Ascending aorta (tissue), 2 donors: ENCODE measurements around the gene ATP2A1. TPM values are rescaled to one million over a fixed set of nuclear protein-coding genes. Genes with fewer than 3 reads are reported as not detected.
"Not testable (repeated sequence)": the region's sequence is repeated elsewhere in the genome, so short reads cannot be mapped to it uniquely, and the experiment has no call there.

Experiments
- DNase-seq, 2 donors: peaks; one replicate each; pipeline ENCODE4 v3.0.0-alpha.2; 2019; ENCODE audit warnings: low spot score in 2 of 2
- H3K27ac ChIP-seq, 2 donors: fragments of 200-600 bp; sonication (generic); one replicate each; pipeline ENCODE4 v1.5.1; 2016 to 2017; ENCODE audit warnings: mild to moderate bottlenecking in 1 of 2
- H3K27me3 ChIP-seq: fragments of 200-600 bp; sonication (generic); one replicate; pipeline ENCODE4 v1.5.1; 2017
- H3K36me3 ChIP-seq, 2 donors: fragments of 200-600 bp; sonication (generic); one replicate each; pipeline ENCODE4 v1.5.1; 2016
- H3K4me1 ChIP-seq, 2 donors: fragments of 200-600 bp; sonication (generic); one replicate each; pipeline ENCODE4 v1.5.1; 2016 to 2017; ENCODE audit warnings: mild to moderate bottlenecking in 1 of 2
- H3K4me3 ChIP-seq, 2 donors: fragments of 200-600 bp; sonication (generic); one replicate each; pipeline ENCODE4 v1.5.1; 2016 to 2017; ENCODE audit warnings: mild to moderate bottlenecking in 1 of 2
- H3K9me3 ChIP-seq, 2 donors: fragments of 200-600 bp; sonication (generic); one replicate each; pipeline ENCODE4 v1.5.1; 2016
- intact Hi-C: fragments of 100-400 bp; cut with DNase I; formaldehyde crosslinking; loops from one replicate; pipeline ENCODE4 v1.15.1; 2023
- total RNA-seq: library from RNA; depleted of rRNA; stranded (reverse); fragments of >200 nt; gene quantifications from one replicate; pipeline ENCODE4 v1.1.0, GENCODE V29; 2016
- TF ChIP-seq, protein P1 (sequence below), 3 experiments: fragments of 200-600 bp in 2 of 3; fragments of 450-650 bp in 1 of 3; sonication (generic) in 2 of 3; IDR thresholded peaks; one replicate each; pipeline ENCODE4 v1.5.1; 2016 to 2019; ENCODE audit warnings: antibody characterized with exemption in 3 of 3, mild to moderate bottlenecking in 1 of 3, moderate library complexity in 1 of 3

ATP2A1 gene
- total RNA-seq, 1 donor from 2014 or later: not detected

DNA sequence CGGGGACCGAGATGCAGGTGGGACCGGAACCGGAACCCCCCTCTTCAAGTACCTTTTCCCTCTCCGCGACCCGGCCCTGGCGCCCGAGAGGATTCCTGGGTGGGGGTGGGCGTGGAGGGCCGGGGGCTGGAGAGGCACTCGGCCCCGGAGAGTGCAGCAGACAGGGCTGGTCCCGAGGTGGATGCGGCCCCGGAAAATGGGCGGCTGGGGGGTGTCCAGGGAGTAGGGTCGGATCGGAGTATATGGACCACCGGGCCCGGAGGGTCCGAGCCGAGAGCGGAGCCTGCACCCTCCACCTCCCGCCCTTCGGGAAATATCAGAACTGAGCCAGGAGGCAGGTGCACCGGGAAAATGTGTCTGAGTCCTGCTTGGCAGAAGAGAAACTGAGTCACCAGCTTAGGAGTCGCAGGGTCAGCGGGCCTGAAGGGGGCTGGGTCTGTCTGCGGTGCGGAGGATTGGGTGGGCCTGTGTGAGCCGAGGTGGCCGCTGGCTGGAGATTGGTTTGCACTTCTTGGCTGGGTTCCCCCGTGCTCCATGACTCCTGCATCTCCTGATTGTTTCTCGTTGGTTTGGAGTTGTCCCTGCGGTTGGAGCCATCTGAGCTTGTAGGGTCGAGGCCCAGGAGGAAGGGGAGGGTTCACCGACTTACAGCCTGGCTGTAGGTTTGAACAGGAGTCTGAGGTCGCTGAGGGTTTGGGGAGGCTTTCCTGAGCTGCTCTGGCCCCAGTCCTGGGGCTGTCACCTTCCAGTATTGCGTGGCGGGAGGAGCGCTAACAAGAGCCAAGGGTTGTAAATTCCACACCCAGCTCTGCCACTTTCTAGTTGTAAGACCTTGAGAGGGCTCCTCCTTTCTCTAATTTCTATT lies 14.1 kb upstream of the ATP2A1 start:
- DNase-seq: no peak
- peak overlapping the region; percentile 89 to 93 for H3K27ac ChIP-seq

DNA sequence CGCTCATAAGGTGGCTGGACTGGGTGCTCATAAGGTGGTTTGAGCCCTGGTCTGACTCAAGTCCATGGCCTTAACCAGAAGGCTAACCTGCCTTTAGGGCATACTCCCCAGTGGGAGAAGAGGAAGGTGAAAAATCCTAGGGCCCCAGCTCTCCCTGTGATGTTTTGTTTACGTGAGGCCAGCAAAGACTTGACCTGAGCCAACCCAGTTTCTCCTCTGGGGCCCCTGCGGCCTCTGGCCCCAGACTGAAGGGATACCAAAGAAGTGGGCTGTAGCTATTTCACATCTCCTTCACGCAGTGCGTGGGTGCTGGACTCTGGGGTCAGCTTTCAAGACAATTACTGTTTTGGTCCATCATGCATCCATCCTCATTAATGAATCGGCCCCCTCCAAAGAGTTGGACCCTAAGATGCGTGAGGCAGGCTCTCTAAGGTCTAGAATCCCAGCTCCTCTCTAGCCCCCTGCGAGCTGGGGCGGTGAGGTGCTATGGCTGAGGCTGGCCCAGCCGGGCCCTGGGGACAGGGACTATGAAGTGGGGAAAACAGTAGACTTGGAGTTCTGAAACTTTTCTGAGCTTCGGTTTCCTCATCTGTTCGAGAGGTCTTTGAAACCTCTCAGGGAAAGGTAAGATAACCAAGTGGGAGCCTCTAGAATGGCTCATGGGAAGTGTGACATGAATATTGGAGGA lies 13.1 kb upstream of the ATP2A1 start:
- H3K9me3 ChIP-seq: no peaks in the 10 kb centered on the region
- intact Hi-C loops: no loop called here
- DNase-seq: no peak
- no peaks in the 10 kb centered on the region for H3K27me3 ChIP-seq
- H3K36me3 ChIP-seq: peaks cover 28 to 34% of the 10 kb centered on the region in 2 donors
- TF ChIP-seq, protein P1, sequence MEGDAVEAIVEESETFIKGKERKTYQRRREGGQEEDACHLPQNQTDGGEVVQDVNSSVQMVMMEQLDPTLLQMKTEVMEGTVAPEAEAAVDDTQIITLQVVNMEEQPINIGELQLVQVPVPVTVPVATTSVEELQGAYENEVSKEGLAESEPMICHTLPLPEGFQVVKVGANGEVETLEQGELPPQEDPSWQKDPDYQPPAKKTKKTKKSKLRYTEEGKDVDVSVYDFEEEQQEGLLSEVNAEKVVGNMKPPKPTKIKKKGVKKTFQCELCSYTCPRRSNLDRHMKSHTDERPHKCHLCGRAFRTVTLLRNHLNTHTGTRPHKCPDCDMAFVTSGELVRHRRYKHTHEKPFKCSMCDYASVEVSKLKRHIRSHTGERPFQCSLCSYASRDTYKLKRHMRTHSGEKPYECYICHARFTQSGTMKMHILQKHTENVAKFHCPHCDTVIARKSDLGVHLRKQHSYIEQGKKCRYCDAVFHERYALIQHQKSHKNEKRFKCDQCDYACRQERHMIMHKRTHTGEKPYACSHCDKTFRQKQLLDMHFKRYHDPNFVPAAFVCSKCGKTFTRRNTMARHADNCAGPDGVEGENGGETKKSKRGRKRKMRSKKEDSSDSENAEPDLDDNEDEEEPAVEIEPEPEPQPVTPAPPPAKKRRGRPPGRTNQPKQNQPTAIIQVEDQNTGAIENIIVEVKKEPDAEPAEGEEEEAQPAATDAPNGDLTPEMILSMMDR (IDR thresholded peaks at IDR 0.05): no peak
- H3K27ac ChIP-seq: no peak overlapping the region
- H3K4me3 ChIP-seq: peak overlapping the region in 1 of 2 donors; percentile 81
- peaks cover 0 to 15% of the 10 kb centered on the region in 2 donors for H3K4me1 ChIP-seq

More for the DNA sequence above, 14.1 kb upstream of the ATP2A1 start:
- intact Hi-C loops: loop anchor here (1.0 kb wide), 3 partner anchors 18 to 86 kb away; partner anchors contain the start of genes NFATC2IP and TUFM
- Histone ChIP-seq H3K4me3 (peak overlapping the region; percentile 81 to 98), H3K4me1 (peaks cover 0 to 15% of the 10 kb centered on the region in 2 donors), H3K9me3 (no peaks in the 10 kb centered on the region), H3K36me3 (peaks cover 18 to 24% of the 10 kb centered on the region in 2 donors), H3K27me3 (no peaks in the 10 kb centered on the region)
- TF ChIP-seq, protein P1 (IDR thresholded peaks at IDR 0.05): no peak

DNA sequence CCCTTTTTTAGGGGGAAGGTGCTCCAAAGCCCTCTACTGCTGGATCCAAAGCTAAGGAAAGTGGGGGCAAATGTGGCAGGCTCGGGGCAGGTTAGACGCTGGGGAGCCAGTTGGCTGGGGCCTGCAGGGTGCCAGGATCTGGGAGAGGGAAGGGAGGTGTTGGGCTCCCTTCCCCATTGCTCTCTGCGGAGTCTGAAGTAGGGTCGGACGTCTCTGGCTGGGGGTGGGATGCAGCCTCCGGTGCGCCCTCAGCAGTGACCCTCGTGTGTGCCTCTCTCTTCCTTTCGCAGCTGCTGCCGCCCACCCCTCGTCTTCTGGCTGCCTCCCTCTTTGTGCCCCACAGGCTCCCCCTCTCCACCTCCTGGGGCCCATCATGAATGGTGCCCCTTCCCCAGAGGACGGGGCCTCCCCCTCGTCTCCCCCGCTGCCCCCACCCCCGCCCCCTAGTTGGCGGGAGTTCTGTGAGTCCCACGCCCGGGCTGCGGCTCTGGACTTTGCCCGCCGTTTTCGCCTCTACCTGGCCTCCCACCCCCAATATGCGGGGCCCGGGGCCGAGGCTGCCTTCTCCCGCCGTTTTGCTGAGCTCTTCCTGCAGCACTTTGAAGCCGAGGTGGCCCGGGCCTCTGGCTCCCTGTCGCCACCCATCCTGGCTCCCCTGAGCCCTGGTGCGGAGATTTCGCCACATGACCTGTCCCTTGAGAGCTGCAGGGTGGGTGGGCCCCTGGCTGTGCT lies 12.4 kb upstream of the ATP2A1 start:
- Histone ChIP-seq H3K27ac (no peak overlapping the region), H3K4me3 (no peak overlapping the region), H3K27me3 (no peaks in the 10 kb centered on the region), H3K36me3 (peaks cover 35 to 42% of the 10 kb centered on the region in 2 donors), H3K9me3 (no peaks in the 10 kb centered on the region), H3K4me1 (peaks cover 0 to 15% of the 10 kb centered on the region in 2 donors)
- no peak for DNase-seq
- TF ChIP-seq, protein P1 (IDR thresholded peaks at IDR 0.05): no peak
- intact Hi-C loops: no loop called here

DNA sequence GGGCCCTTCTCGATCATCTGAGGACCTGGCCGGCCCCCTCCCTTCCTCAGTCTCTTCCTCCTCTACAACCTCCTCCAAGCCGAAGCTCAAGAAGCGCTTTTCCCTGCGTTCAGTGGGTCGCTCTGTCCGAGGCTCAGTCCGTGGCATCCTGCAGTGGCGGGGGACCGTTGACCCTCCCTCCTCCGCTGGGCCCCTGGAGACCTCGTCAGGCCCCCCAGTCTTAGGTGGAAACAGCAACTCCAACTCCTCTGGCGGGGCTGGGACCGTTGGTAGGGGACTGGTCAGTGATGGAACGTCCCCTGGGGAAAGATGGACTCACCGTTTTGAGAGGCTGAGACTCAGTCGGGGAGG lies 11.9 kb upstream of the ATP2A1 start:
- DNase-seq: no peak
- Histone ChIP-seq H3K36me3 (peaks cover 39 to 47% of the 10 kb centered on the region in 2 donors), H3K27me3 (no peaks in the 10 kb centered on the region), H3K4me3 (no peak overlapping the region), H3K4me1 (peaks cover 0 to 15% of the 10 kb centered on the region in 2 donors), H3K27ac (no peak overlapping the region), H3K9me3 (no peaks in the 10 kb centered on the region)
- intact Hi-C loops: no loop called here
- TF ChIP-seq, protein P1 (IDR thresholded peaks at IDR 0.05): no peak

DNA sequence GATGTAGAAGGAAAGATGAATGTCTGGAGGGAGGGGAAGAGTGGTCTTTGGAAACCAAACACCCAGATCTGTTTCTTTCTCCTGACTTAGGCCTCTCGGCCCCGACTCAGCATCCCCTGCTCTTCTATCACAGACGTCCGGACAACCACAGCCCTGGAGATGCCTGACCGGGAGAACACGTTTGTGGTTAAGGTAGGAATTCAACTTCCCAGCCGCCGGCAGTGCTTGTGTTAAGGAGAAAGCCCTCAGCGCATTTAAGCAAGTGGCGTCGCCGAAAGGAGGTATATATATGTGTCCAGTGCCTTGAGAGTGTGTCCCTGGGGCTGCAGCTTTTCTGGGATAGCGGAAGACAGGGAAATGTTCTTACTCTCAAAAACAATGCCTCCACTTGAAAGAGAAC lies 11.0 kb upstream of the ATP2A1 start:
- intact Hi-C loops: no loop called here
- Histone ChIP-seq H3K27me3 (no peaks in the 10 kb centered on the region), H3K36me3 (peaks cover 45 to 55% of the 10 kb centered on the region in 2 donors), H3K4me1 (peaks cover 0 to 13% of the 10 kb centered on the region in 2 donors), H3K4me3 (no peak overlapping the region), H3K9me3 (no peaks in the 10 kb centered on the region), H3K27ac (no peak overlapping the region)
- no peak for DNase-seq
- TF ChIP-seq, protein P1 (IDR thresholded peaks at IDR 0.05): no peak

DNA sequence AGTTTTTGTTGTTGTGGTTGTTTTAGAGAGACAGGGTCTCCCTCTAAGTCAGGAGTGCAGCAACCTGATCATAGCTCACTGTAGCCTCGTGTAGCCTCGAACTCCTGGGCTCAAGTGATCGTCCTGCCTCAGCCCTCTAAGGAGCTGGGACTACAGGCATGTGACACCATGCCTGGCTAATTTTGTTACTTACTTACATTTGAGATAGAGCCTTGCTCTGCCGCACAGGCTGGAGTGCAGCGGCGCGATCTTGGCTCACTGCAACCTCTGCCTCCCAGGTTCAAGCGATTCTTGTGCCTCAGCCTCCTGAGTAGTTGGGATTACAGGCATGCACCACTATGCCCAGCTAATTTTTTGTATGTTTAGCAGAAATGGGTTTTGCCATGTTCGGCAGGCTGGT lies 10.6 kb upstream of the ATP2A1 start:
- H3K4me3 ChIP-seq, intact Hi-C loops, DNase-seq, H3K9me3 ChIP-seq, H3K27me3 ChIP-seq, H3K27ac ChIP-seq, H3K4me1 ChIP-seq: not testable (repeated sequence)
- peaks cover 45 to 59% of the 10 kb centered on the region in 2 donors for H3K36me3 ChIP-seq
